GM10266 (cell line): Measurements from ENCODE around the gene UQCC5.

Experiments used
- DNase-seq: peaks from one replicate; pipeline ENCODE4 v3.0.0; 2012; ENCODE audit errors: extremely low spot score
- TF ChIP-seq, protein P1 (sequence below): IDR thresholded peaks from 2 replicates; pipeline ENCODE4 v1.5.1; 2012; ENCODE audit warnings: mild to moderate bottlenecking, low read depth; ENCODE audit not compliant: control insufficient read depth, insufficient read depth; ENCODE audit errors: missing control alignments

The UQCC5 gene

DNA sequence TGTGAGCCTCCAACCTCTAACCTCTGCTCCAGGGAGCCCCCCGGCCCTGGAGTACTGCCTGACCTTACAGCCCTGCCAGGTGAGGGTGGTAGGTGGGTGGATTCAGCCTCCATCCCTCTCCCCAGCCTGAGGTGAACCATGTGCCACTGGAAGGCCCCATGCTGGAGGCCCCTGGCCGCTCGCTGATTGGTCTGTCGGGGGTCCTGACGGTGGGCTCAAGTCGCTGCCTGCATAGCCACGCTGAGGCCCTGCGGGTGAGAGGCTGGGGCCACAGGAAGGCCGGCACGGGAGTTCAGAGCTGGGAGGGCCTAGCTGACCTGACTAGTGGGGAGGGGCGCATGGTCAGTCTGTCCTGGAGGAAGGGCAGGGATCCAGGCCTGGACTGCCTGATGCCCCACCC is 21.8 kb upstream of the UQCC5 start:
- TF ChIP-seq, protein P1, sequence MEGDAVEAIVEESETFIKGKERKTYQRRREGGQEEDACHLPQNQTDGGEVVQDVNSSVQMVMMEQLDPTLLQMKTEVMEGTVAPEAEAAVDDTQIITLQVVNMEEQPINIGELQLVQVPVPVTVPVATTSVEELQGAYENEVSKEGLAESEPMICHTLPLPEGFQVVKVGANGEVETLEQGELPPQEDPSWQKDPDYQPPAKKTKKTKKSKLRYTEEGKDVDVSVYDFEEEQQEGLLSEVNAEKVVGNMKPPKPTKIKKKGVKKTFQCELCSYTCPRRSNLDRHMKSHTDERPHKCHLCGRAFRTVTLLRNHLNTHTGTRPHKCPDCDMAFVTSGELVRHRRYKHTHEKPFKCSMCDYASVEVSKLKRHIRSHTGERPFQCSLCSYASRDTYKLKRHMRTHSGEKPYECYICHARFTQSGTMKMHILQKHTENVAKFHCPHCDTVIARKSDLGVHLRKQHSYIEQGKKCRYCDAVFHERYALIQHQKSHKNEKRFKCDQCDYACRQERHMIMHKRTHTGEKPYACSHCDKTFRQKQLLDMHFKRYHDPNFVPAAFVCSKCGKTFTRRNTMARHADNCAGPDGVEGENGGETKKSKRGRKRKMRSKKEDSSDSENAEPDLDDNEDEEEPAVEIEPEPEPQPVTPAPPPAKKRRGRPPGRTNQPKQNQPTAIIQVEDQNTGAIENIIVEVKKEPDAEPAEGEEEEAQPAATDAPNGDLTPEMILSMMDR: no peak

DNA sequence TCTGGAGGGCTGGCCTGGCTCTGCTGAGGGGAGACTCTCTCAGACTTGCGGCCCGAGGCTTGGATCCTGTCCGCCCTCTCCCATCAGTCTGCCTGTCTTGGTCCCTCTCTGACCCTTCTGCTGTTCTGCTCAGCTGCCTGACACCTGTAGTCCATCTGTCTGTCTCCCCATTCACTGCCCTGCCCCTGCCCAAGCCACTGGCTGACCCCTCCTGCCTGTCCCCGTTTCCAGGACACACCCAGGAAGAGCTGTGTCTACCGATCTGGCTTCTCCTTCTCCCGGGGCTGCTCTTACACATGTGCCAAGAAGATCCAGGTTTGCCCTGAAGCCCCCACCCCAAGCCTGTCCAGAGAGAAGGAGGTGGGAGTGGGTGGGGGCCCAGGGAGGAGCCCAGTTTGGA is 21.2 kb upstream of the UQCC5 start:
- TF ChIP-seq, protein P1: no peak
- DNase-seq: no peak

More for the DNA sequence above, 21.8 kb upstream of the UQCC5 start:
- no peak for DNase-seq

DNA sequence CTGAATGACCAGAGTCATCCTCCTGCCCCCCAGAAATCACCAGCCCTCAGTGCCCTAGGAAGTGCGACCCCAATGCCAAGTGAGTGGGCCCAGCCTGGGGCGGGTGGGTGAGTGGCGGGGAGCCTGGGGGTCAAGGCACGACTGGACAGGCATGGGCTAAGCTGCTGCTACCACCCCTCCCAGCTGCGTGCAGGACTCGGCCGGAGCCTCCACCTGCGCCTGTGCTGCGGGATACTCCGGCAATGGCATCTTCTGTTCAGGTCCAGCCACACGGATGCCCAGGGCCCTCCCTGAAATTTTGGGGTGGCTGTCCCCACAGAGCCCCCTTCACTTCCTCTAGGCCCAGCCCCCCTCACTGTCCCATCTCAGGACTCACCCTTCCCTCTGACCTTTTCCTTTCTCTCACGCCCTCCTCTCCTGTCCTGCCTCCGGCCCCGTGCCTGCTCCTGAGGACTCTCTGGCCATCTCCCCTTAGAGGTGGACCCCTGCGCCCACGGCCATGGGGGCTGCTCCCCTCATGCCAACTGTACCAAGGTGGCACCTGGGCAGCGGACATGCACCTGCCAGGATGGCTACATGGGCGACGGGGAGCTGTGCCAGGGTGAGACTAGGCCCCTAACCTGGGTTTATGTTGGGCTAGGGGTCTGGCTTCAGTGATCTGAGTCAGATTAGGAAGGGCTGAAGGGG is 19.8 kb upstream of the UQCC5 start:
- no peak for DNase-seq
- TF ChIP-seq, protein P1: no peak

DNA sequence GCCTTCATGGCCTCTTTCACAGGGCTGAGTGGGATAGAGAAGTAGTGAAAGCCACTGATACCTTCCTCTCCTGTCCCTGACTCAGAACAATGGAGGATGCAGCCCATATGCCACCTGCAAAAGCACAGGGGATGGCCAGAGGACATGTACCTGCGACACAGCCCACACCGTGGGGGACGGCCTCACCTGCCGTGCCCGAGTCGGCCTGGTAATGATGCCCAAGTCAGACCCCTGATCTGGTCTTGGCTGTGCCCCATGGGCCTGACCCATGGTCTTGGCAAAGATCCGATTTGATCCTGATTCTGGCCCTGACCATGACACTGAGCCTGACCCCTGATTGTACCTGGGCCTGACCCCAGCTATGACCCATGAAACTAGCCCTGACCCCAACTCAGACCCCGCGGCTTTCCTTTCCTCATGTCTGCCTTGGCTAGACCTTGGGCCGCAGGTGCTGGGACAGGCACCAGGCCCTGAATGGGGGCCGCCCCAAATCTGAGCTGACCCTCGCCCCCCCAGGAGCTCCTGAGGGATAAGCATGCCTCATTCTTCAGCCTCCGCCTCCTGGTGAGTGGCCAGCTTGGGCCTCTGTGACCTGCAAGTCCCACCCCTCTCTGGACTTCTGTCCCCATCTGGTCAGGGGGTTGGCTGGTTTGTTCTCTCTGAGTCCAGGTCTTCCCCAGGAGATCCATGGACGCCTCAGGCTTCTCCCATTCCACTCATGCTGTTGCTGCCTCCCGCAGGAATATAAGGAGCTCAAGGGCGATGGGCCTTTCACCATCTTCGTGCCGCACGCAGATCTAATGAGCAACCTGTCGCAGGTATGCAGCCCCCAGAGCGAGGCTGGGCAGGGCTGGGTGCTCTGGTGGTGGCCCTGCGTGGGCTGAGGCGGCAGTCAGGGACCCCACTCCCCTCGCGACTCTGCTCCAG is 18.3 kb upstream of the UQCC5 start:
- TF ChIP-seq, protein P1: no peak

DNA sequence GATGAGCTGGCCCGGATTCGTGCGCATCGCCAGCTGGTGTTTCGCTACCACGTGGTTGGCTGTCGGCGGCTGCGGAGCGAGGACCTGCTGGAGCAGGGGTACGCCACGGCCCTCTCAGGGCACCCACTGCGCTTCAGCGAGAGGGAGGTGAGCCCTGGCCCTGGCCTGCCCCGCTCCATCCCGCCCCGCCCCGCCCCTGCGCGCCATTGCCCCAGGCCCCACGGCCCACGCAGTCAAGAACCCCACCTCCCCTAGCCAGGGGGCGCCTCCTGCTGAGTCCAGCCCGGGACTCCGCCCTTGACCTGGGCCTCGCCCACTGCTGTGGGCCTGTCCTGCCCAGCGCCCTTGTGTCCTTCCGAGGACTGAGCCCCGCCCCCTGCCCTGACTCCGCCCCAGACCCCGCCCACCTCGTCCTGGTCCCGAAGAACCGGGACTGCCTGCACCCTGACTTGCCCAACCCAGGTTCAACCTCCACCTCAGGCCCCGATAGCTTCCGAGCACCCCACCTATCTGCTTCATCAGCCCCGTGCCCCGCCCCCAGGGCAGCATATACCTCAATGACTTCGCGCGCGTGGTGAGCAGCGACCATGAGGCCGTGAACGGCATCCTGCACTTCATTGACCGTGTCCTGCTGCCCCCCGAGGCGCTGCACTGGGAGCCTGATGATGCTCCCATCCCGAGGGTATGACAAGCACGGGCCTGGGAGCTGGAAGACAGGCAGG is 17.5 kb upstream of the UQCC5 start:
- no peak for DNase-seq

More for the DNA sequence above, 18.3 kb upstream of the UQCC5 start:
- no peak for DNase-seq

DNA sequence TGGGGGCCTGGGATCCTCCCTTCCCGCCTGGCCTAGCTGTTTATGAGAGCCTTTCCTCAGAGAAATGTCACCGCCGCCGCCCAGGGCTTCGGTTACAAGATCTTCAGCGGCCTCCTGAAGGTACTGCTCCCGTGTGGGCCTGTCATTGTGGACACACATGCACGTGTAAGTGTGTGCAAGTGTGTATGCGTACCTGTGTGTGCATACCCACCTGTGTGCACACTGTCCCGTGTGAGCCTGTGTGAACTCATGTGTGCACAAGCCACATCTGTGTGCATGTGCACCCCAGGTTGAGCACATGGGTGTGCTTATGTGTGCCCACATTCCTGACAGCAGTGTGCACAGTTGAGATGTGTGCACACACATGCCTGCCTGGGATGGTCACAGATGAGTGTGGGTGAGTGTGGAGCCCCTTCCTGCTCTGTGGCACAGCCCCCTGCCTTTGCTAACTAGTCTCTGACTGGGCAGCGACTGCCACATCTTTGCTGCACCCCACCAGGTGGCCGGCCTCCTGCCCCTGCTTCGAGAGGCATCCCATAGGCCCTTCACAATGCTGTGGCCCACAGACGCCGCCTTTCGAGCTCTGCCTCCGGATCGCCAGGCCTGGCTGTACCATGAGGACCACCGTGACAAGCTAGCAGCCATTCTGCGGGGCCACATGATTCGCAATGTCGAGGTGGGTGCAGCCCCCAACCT is 16.8 kb upstream of the UQCC5 start:
- DNase-seq: no peak
- TF ChIP-seq, protein P1: no peak

More for the DNA sequence above, 17.5 kb upstream of the UQCC5 start:
- TF ChIP-seq, protein P1: no peak
